ENCODE measurements around the gene SHROOM2.

The SHROOM2 gene

DNA sequence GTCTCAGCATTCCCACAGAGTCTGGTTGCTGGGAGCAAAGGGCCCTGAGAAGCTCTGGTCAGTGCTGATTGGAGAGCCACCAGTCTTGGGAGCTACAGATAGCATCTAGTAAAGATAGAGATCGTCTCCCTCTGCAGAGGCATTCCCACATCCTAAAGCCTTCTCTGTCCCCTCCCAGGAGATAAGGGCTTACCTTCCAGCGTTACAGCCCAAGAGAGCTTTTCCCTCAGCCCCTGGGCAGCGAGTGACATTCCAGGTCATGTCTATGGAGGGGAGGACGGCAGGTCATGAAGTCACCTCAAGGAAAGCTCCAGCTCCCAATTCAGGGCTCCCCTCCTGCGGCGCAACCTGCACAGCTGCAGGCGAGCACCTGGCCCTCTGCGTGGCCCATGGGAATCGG lies 210.8 kb downstream of the SHROOM2 start:
- no peak for DNase-seq (ENCODE audit: low read depth in 4 of 4, low spot score in 1 of 4)

DNA sequence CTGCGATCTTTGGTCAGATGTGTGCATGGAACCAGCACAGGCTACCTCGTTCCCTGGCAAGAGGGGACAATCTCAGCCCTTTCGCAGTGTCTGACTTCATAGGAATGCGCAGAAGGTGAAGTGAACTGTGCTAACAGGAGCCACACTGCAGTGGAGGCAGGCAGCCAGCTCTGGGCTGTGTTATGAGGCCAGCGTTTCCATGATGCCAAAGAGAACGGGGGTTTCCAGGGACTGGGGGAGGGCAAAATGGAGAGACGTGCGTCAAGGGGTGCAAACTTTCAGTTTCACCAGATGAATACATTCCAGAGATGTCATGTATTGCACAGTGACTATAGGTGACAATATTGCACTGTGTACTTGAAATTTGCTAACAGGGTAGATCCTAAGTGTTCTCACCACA lies 211.3 kb downstream of the SHROOM2 start:
- peak in 2 of 4 experiments; percentile 18 to 52 for DNase-seq (ENCODE audit: low read depth in 4 of 4, low spot score in 1 of 4)
